NCI-H128 (cell line): ENCODE data around the gene CES5A.
"Not testable (repeated sequence)": the region's sequence is repeated elsewhere in the genome, so short reads cannot be mapped to it uniquely, and the experiment has no call there.

Source experiments
- DNase-seq: peaks from one replicate; lab custom pipeline; 2025; ENCODE audit not compliant: unreplicated experiment; lab: John Stamatoyannopoulos, UW

Gene CES5A

DNA sequence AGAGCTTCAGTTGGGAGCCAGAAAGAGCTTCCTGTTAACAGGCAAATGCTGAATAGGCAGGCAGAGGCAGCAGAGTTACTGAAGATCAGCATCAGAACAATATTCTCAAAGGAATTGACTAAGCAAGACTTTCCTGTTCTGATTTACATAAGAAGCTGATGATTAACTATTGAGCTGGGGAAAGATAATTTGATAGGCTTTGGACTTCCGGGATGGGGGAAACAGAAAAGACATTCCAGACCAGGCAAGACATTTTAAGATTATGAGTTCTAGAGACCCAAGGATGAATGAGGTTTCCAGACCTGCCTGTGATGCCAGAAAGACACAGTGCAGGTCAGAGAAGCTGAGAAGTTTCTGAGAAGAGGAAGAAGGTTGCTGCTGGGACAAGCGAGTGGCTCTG lies at the start of gene CES5A:
TSS of gene CES5A (minus strand) at position 101 of the 400 bp plus-strand sequence. CDS start 152 bp downstream, outside the sequence.
- DNase-seq = no peak

- DNase-seq = no peak
These were observed 47.5 kb upstream of the CES5A start for GRCh38 chr16:55922662-55923061.

DNA sequence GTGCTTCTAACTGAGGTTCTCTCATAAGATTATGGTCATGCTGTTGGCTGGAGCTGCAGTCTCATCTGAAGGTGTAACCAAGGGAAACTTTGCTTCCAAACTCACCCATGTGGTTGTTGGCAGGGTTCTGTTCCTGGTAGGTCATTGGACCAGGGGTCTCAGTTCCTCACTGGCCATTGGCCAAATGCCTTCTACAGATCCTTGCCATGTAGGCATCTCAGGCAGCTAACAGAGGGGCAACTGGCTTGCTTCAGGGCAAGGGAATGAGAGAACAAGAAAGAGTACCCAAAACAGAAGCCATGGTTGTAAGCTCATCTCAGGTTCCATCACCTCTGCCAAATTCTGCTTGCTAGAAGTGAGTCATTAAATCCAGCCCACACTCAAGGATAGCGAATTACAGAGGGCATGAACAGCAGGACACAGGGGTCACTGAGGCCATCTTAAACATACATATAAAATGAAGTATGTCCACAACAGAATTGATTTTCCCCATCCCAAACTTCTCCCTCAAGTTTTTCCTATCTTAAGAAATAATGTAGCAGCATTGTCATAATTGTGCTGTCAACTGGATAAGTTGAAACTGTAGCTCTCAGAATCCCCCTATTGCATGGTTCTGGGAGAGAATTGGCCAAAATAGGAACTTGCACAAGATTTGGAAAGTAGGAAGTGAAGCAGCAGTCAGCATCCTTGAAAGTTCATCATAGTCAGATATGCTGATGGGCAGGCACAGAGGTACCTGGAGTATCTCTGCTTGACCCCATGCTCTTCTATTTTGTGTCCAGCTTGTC lies 42.4 kb upstream of the CES5A start:
- no peak for DNase-seq

DNA sequence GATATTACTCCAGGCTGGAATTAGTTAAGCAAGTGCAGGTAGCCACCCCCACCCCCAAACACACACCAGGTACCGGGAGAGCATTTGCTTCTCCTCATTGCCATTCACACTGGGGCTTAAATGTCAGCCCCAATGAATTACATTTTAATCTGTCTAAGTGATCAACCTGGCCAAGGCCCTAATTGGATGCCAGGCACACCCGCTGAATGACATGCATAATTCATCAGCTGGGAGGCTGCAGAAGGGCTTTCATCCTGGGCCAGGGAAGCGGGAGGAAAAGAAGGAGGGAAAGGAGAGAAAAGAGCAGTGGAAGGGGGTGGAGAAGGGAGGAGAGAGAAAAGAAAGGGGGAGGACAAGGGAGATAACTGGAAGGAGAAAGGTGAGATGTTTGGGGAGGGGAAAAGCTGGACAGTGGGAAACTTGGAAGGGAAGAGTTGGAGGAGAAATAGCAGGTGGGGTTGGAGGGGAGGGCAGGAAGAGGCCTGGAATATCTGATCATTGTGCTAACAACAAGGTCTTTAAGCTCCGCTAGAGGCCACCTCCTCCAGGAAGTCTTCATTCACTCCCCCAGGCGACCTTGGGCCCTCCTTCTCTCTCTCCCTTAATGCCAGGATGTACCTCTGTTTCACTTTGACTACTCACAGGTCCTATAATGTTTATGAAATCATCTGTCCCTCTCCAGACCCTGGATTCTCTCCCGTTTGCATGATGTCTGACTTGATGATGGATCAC lies 40.1 kb upstream of the CES5A start:
- no peak for DNase-seq

GRCh38 chr16:55914383-55914782 lies 39.2 kb upstream of the CES5A start:
- no peak for DNase-seq

- DNase-seq = no peak
These were observed 38.5 kb upstream of the CES5A start for GRCh38 chr16:55913716-55914115.

DNA sequence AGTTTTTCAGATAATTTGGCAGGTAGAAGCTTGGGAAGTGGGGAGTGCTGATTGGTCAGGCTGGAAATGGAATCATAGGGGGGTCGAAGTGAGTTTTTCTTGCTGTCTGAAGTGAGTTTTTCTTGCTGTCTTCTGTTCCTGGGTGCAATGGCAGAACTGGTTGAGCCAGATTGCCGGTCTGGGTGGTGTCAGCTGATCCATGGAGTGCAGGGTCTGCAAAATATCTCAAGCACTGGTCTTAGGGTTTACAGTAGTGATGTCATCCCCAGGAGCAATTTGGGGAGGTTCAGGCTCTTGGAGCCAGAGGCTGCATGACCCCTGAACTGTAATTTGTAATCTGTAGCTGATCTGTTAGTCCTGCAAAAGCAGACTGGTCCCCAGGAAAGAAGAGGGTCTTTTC lies 37.9 kb upstream of the CES5A start:
- not testable (repeated sequence) for DNase-seq

- no peak for DNase-seq
These were observed 36.8 kb upstream of the CES5A start for GRCh38 chr16:55912022-55912421.

GRCh38 chr16:55911616-55912015 lies 36.4 kb upstream of the CES5A start:
- DNase-seq = no peak

DNA sequence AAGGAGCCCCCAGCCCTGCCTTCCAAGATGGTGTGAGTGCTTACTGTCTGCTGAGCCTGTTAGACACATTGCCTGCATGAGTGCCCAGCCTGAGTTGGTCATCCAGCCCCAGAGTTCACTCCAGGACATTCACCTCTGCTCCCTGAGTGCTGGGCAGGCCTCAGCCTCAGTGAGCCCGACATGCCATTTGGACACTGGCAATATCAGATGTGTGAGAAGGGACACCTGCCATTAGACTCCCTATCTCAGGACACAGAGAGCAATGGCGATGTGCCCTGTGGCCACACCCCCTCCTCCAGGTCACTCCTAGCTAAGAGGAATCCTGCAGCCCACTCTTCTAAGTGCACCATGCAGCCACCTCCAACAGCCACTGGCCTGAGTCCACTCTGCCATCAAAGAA lies 34.7 kb upstream of the CES5A start:
- DNase-seq = no peak

GRCh38 chr16:55908641-55909040 lies 33.5 kb upstream of the CES5A start:
- no peak for DNase-seq

GRCh38 chr16:55907661-55908060 lies 32.5 kb upstream of the CES5A start:
- no peak for DNase-seq

- DNase-seq = no peak
These were observed 30.9 kb upstream of the CES5A start for GRCh38 chr16:55906123-55906522.

- no peak for DNase-seq
These were observed 30.5 kb upstream of the CES5A start for GRCh38 chr16:55905651-55906050.

DNA sequence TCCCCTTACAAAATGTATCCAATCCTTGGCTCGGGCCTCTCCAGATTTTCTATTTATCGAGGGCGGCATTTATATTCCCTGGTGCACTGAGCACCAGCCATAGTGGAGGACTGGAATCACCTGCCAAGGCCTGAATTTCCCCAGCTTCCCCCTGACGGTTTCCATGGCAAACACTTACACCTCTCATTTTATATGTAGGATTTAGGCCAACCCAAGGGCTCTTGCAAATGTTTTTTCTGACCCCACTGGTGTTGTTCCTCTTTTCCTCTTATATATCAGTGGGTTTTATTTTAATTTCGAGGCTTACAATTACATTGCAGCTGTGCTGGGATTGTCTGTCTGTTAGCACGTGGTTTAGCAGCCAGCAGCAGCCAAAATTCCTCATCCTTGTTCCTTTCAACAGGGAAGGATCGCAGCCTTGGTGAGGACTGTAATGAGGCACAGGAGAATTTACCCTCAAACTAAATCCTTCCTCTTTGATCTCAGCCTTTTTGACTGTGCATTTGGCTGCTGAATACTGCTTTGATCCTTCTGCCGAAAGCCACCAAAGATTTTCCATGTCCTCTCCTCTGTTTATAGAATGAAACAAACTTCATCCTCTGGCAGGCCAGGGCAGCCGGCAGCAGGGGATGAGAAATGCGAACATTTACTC lies 26.5 kb upstream of the CES5A start:
- no peak for DNase-seq

- DNase-seq = no peak
These were observed 25.6 kb upstream of the CES5A start for GRCh38 chr16:55900616-55901393.

DNA sequence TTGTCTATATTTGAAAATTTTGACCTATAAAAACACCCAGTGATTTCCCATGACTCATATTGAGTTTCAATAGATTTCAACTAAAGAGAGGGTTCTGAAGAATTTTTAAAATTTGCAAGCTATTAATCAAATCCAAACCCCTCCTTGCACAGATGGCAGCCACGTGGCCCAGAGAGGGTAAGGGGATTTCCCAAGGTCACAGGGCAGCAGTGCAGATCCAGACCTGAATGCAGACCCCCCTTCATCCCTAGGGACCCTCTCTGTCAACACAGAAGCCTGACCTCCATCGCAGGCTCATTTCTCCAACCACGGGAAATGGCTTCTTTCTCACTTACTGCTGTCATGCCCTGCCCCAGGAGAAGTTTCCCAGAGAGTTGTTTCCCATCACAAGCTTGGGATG lies 24.7 kb upstream of the CES5A start:
- DNase-seq = no peak

- DNase-seq = no peak
These were observed 23.4 kb upstream of the CES5A start for GRCh38 chr16:55898592-55898991.

GRCh38 chr16:55892821-55893220 lies 17.6 kb upstream of the CES5A start:
- DNase-seq = no peak

DNA sequence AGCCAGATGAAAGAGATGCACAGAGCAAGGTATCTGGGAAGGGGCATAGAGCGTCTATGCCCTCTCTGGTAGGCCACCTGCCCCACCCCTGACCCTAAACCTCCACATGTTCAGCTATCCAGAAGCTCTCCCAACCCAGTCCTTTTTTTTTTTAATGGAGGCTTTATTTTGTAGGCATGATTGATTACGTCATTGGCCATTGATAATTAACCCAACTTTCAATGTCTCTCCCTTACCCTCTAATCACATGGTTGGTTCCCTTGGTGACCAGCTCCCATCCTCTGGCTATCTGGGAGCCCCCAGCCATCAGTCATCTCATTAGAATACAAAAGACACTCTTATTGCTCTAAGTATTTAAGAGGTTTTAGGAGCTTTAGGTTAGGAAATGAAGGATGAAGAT lies 14.3 kb upstream of the CES5A start:
- no peak for DNase-seq

DNA sequence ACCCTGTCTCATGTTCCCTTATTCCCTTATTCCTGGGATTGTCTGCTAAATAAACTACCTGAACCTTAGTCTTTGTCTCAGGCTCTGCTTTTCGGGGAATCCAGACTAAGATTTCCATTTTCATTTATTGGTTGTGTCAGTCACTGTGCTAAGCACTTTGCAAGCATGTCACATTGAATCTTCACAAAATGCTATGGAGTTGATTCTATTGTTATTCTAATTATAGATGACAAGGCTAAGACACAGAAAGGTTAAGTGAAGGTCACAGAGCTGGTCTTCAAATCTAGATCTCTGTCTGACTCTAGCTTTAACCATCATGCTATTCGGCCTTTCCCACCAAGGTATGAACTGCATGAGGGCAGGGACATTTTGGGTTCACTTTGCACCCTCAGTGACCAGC lies 13.4 kb upstream of the CES5A start:
- no peak for DNase-seq
